NCI-H774 (cell line): ENCODE results near the gene GIPR.
"Not testable (repeated sequence)": the region's sequence is repeated elsewhere in the genome, so short reads cannot be mapped to it uniquely, and the experiment has no call there.

Source experiments
- DNase-seq: peaks from one replicate; lab custom pipeline; 2025; lab: John Stamatoyannopoulos, UW

GIPR gene

GRCh38 chr19:45667620-45668341, at the start of gene GIPR:
Gene GIPR, plus strand, starts transcription at chr19:45668221. Its CDS starts 1,300 bp downstream, at chr19:45669521.
- DNase-seq = peak; percentile 58

- no peak for DNase-seq
Observed at GRCh38 chr19:45621389-45621788, 46.6 kb upstream of the GIPR start.

GRCh38 chr19:45621976-45622503, 46.0 kb upstream of the GIPR start:
- DNase-seq = no peak

GRCh38 chr19:45623984-45624383, 44.0 kb upstream of the GIPR start:
- DNase-seq = no peak

- DNase-seq = not testable (repeated sequence)
Observed at GRCh38 chr19:45628219-45628618, 39.8 kb upstream of the GIPR start.

- no peak for DNase-seq
Observed at GRCh38 chr19:45629704-45630103, 38.3 kb upstream of the GIPR start.

- no peak for DNase-seq
Observed at GRCh38 chr19:45630463-45630862, 37.6 kb upstream of the GIPR start.

- DNase-seq = peak; percentile 62
Observed at GRCh38 chr19:45632468-45633196, 35.4 kb upstream of the GIPR start.

- DNase-seq = no peak
Observed at GRCh38 chr19:45636275-45636674, 31.7 kb upstream of the GIPR start.

- no peak for DNase-seq
Observed at GRCh38 chr19:45636902-45637301, 31.1 kb upstream of the GIPR start.

GRCh38 chr19:45637890-45638667, 29.9 kb upstream of the GIPR start:
- no peak for DNase-seq

- DNase-seq = peak; percentile 21
Observed at GRCh38 chr19:45638930-45639729, 28.9 kb upstream of the GIPR start, which contains the start of gene EML2. Gene EML2, minus strand, starts transcription at chr19:45639397. Its CDS starts 21 bp downstream, at chr19:45639376.

GRCh38 chr19:45640849-45641273, 27.2 kb upstream of the GIPR start:
- peak; percentile 59 for DNase-seq

- peak; percentile 84 for DNase-seq
Observed at GRCh38 chr19:45641274-45642105, 26.5 kb upstream of the GIPR start.

- peak; percentile 64 for DNase-seq
Observed at GRCh38 chr19:45643024-45643926, 24.7 kb upstream of the GIPR start.

GRCh38 chr19:45643927-45644771, 23.9 kb upstream of the GIPR start:
- no peak for DNase-seq

- no peak for DNase-seq
Observed at GRCh38 chr19:45645068-45645630, 22.9 kb upstream of the GIPR start.
